Measurements from ENCODE around the gene SH3PXD2B. TPM values are rescaled to one million over a fixed set of nuclear protein-coding genes. Genes with fewer than 3 reads are reported as not detected.
A peak's percentile ranks its signal among the peaks of the same experiment; 100 is the strongest.

SH3PXD2B gene
- total RNA-seq, 1 experiment from 2014 or later = 12.9 TPM

GRCh38 chr5:172501708-172502320 is 47.5 kb upstream of the SH3PXD2B start:
- peaks cover 8% of the 10 kb centered on the region for H3K9me3 Mint-ChIP-seq (ENCODE audit: unreplicated experiment)
- H3K27me3 ChIP-seq (replicated peaks; ENCODE audit: control insufficient read depth, insufficient read depth, low read length) = no peaks in the 10 kb centered on the region
- no peaks in the 10 kb centered on the region for H3K36me3 Mint-ChIP-seq (ENCODE audit: insufficient read depth, unreplicated experiment)
- H3K36me3 ChIP-seq (ENCODE audit: control insufficient read depth, insufficient read depth, low read length) = no peaks in the 10 kb centered on the region
- POLR2A ChIA-PET = no interaction called here
- no peak overlapping the region for H3K4me3 Mint-ChIP-seq (ENCODE audit: unreplicated experiment)
- H3K27ac Mint-ChIP-seq (ENCODE audit: unreplicated experiment) = no peak overlapping the region
- peak in 1 of 2 experiments; percentile 21 for DNase-seq
- CTCF ChIA-PET = interaction anchor here (0.5 kb wide), 1 partner anchor 84 kb away, joined by 3 read pairs; no protein-coding TSS in a partner anchor
- H3K4me1 Mint-ChIP-seq (ENCODE audit: low read depth, unreplicated experiment) = no peaks in the 10 kb centered on the region
- TF ChIP-seq CTCF (IDR thresholded peaks at IDR 0.05; ENCODE audit: insufficient read depth in 1 of 2, low read depth in 1 of 2, low read length in 1 of 2, severe bottlenecking in 1 of 2, unreplicated experiment in 1 of 2) = no peak
- H3K4me1 ChIP-seq = no peaks in the 10 kb centered on the region
- no peak overlapping the region for H3K4me3 ChIP-seq (ENCODE audit: low read depth, low read length)
- intact Hi-C loops (cut with micrococcal nuclease; ENCODE audit: unreplicated experiment) = no loop called here
- no TSS peak for BruUV-seq (replicated peaks)
- peaks cover 4% of the 10 kb centered on the region for H3K27me3 Mint-ChIP-seq (ENCODE audit: insufficient read depth, unreplicated experiment)
- no peaks in the 10 kb centered on the region for H3K9me3 ChIP-seq

GRCh38 chr5:172499287-172499686 is 45.0 kb upstream of the SH3PXD2B start:
- intact Hi-C loops (cut with micrococcal nuclease; ENCODE audit: unreplicated experiment) = no loop called here
- no peak for TF ChIP-seq CTCF (IDR thresholded peaks at IDR 0.05; ENCODE audit: insufficient read depth in 1 of 2, low read depth in 1 of 2, low read length in 1 of 2, severe bottlenecking in 1 of 2, unreplicated experiment in 1 of 2)
- Mint-ChIP-seq H3K4me3 (ENCODE audit: unreplicated experiment) (no peak overlapping the region), H3K27ac (ENCODE audit: unreplicated experiment) (no peak overlapping the region), H3K9me3 (ENCODE audit: unreplicated experiment) (peaks cover 8% of the 10 kb centered on the region), H3K36me3 (ENCODE audit: insufficient read depth, unreplicated experiment) (no peaks in the 10 kb centered on the region), H3K4me1 (ENCODE audit: low read depth, unreplicated experiment) (no peaks in the 10 kb centered on the region), H3K27me3 (ENCODE audit: insufficient read depth, unreplicated experiment) (peaks cover 4% of the 10 kb centered on the region)
- DNase-seq = peak in 1 of 2 experiments; percentile 7
- Histone ChIP-seq H3K4me3 (ENCODE audit: low read depth, low read length) (no peak overlapping the region), H3K4me1 (no peaks in the 10 kb centered on the region), H3K9me3 (no peaks in the 10 kb centered on the region), H3K36me3 (ENCODE audit: control insufficient read depth, insufficient read depth, low read length) (no peaks in the 10 kb centered on the region), H3K27me3 (replicated peaks; ENCODE audit: control insufficient read depth, insufficient read depth, low read length) (peaks cover 3% of the 10 kb centered on the region; the same call in 1 of the 2 replicates)
- BruUV-seq (replicated peaks) = no TSS peak
- POLR2A ChIA-PET = no interaction called here
- CTCF ChIA-PET = no interaction called here

- no peak for TF ChIP-seq CTCF (IDR thresholded peaks at IDR 0.05; ENCODE audit: insufficient read depth in 1 of 2, low read depth in 1 of 2, low read length in 1 of 2, severe bottlenecking in 1 of 2, unreplicated experiment in 1 of 2)
- no peak for DNase-seq
- BruUV-seq (replicated peaks) = no TSS peak
- CTCF ChIA-PET = no interaction called here
- no peaks in the 10 kb centered on the region for H3K4me1 ChIP-seq
- no peaks in the 10 kb centered on the region for H3K36me3 ChIP-seq (ENCODE audit: control insufficient read depth, insufficient read depth, low read length)
- peaks cover 3% of the 10 kb centered on the region; the same call in 1 of the 2 replicates for H3K27me3 ChIP-seq (replicated peaks; ENCODE audit: control insufficient read depth, insufficient read depth, low read length)
- Mint-ChIP-seq H3K36me3 (ENCODE audit: insufficient read depth, unreplicated experiment) (no peaks in the 10 kb centered on the region), H3K27ac (ENCODE audit: unreplicated experiment) (no peak overlapping the region), H3K27me3 (ENCODE audit: insufficient read depth, unreplicated experiment) (peaks cover 6% of the 10 kb centered on the region), H3K9me3 (ENCODE audit: unreplicated experiment) (peaks cover 8% of the 10 kb centered on the region), H3K4me1 (ENCODE audit: low read depth, unreplicated experiment) (no peaks in the 10 kb centered on the region), H3K4me3 (ENCODE audit: unreplicated experiment) (no peak overlapping the region)
- POLR2A ChIA-PET = no interaction called here
- H3K4me3 ChIP-seq (ENCODE audit: low read depth, low read length) = no peak overlapping the region
- intact Hi-C loops (cut with micrococcal nuclease; ENCODE audit: unreplicated experiment) = no loop called here
- H3K9me3 ChIP-seq = no peaks in the 10 kb centered on the region
Observed at GRCh38 chr5:172498431-172499129, 44.3 kb upstream of the SH3PXD2B start.
